Right cardiac atrium (tissue), 5 donors: ENCODE measurements around the gene RHBDL3. TPM values are rescaled to one million over a fixed set of nuclear protein-coding genes. Genes with fewer than 3 reads are reported as not detected.

Experiments used
- ATAC-seq, 2 donors: fragments of 200-7000 bp; cut with Tn5 transposase; one replicate each; pipeline versions ENCODE4 v1.8.0 to v1.9.1; 2020; ENCODE audit warnings: moderate library complexity in 2 of 2, mild to moderate bottlenecking in 1 of 2
- DNase-seq, 3 donors: peaks; one replicate each; pipeline ENCODE4 v3.0.0-alpha.2; 2020
- H3K27ac ChIP-seq: one replicate; pipeline ENCODE4 v1.5.1; 2013; ENCODE audit warnings: mild to moderate bottlenecking, low read length, control low read depth, moderate library complexity
- H3K27me3 ChIP-seq: one replicate; pipeline ENCODE4 v1.6.1; 2013; ENCODE audit not compliant: control insufficient read depth, insufficient read depth
- H3K4me1 ChIP-seq: one replicate; pipeline ENCODE4 v1.6.1; 2013; ENCODE audit warnings: low read length; ENCODE audit not compliant: control insufficient read depth, insufficient read depth
- H3K4me3 ChIP-seq: one replicate; pipeline ENCODE4 v1.5.1; 2013; ENCODE audit warnings: low read length, control low read depth
- H3K9me3 ChIP-seq: one replicate; pipeline ENCODE4 v1.6.1; 2013; ENCODE audit warnings: low read length; ENCODE audit not compliant: control insufficient read depth
- WGBS: extraction: QIAGEN DNeasy Blood & Tissue Kit; methylation state at CpG from one replicate; pipeline ENCODE4 v1.1.7; 2013; 5-methylcytosine and 5-hydroxymethylcytosine counted together
- intact Hi-C, 4 donors: fragments of 100-400 bp; cut with DNase I; formaldehyde crosslinking; loops; one replicate each; pipeline versions ENCODE4 v1.11.0 to v1.14.0; 2022 to 2023
- polyA plus RNA-seq: library from polyadenylated mRNA; stranded (reverse); fragments of 200-250 nt; gene quantifications from one replicate; pipeline ENCODE4 v1.2.3, GENCODE V29; 2013
- total RNA-seq, 4 donors: library from RNA; stranded (reverse); fragmentation: NEBNext Ultra II Directional; extraction: Animal tissue kit (Norgen Biotek cat#: 25700); gene quantifications; one replicate each; pipeline ENCODE4 v1.2.1, GENCODE V29; 2021
- donor health status: healthy with polysubstance abuse.
- donor health status: DM: no; HTN: yes; CAD: no.
- donor health status: DM: no; HTN: no; CAD: no.
- donor health status: DM: no; HTN: yes; CAD: no; lungs with severe emphysema.
- donor health status: DM: yes; HTN: yes; CAD: no.

RHBDL3 gene
- total and polyA plus RNA-seq, 5 donors = 19.6 to 51.1 (median 40.0) TPM

- Histone ChIP-seq H3K4me1 (no peaks in the 10 kb centered on the region), H3K4me3 (peak overlapping the region; percentile 42), H3K27ac (no peak overlapping the region), H3K27me3 (no peaks in the 10 kb centered on the region), H3K9me3 (no peaks in the 10 kb centered on the region)
- intact Hi-C loops = no loop called here
- WGBS = under 1% methylated on average over 78 of the region's 78 CpGs
- DNase-seq = peak in 2 of 3 donors; percentile 71 to 74
- peak; percentile 9 to 17 for ATAC-seq
These were observed 1.0 kb downstream of the RHBDL3 start for GRCh38 chr17:32266389-32267301.

- intact Hi-C loops = no loop called here
- WGBS = 19% methylated on average over 10 of the region's 10 CpGs
- Histone ChIP-seq H3K4me3 (no peak overlapping the region), H3K27ac (no peak overlapping the region), H3K27me3 (no peaks in the 10 kb centered on the region), H3K9me3 (no peaks in the 10 kb centered on the region), H3K4me1 (no peaks in the 10 kb centered on the region)
- DNase-seq = no peak
- ATAC-seq = peak; percentile 23 to 40
These were observed 2.1 kb downstream of the RHBDL3 start for GRCh38 chr17:32267690-32268205.

- H3K27me3 ChIP-seq = no peaks in the 10 kb centered on the region
- DNase-seq (no peak), ATAC-seq (no peak)
- H3K4me3 ChIP-seq = no peak overlapping the region
- H3K9me3 ChIP-seq = no peaks in the 10 kb centered on the region
- 74% methylated on average over 7 of the region's 7 CpGs for WGBS
- H3K27ac ChIP-seq = peak overlapping the region; percentile 46
- intact Hi-C loops = no loop called here
- H3K4me1 ChIP-seq = no peaks in the 10 kb centered on the region
These were observed 3.2 kb downstream of the RHBDL3 start for GRCh38 chr17:32268734-32269288.

DNA sequence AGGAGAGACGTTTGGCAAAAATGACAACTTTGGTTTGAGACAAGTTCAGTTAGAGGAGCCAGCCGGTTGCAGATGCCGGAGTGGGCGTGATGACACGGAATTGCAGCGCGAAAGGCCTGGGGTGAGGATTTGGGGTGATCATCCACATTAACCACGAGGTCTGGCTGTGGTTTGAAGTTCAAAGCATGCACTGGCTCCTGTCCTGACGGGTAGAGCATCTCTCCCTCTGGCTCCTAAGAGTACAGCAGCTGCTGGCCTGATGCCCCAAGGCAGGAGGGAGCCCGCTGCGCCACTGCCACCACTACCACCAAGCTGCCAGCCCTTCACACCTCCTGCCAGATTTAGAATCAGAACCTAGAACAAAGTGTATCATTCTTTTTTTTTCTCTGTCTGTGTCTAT, 3.7 kb downstream of the RHBDL3 start:
- DNase-seq (peak; percentile 62 to 87 (median 84)), ATAC-seq (peak; percentile 80 to 82)
- peak overlapping the region; percentile 46 for H3K27ac ChIP-seq
- WGBS = 59% methylated on average over 11 of the region's 11 CpGs
- H3K9me3 ChIP-seq = no peaks in the 10 kb centered on the region
- intact Hi-C loops = no loop called here
- H3K4me3 ChIP-seq = no peak overlapping the region
- no peaks in the 10 kb centered on the region for H3K27me3 ChIP-seq
- no peaks in the 10 kb centered on the region for H3K4me1 ChIP-seq

DNA sequence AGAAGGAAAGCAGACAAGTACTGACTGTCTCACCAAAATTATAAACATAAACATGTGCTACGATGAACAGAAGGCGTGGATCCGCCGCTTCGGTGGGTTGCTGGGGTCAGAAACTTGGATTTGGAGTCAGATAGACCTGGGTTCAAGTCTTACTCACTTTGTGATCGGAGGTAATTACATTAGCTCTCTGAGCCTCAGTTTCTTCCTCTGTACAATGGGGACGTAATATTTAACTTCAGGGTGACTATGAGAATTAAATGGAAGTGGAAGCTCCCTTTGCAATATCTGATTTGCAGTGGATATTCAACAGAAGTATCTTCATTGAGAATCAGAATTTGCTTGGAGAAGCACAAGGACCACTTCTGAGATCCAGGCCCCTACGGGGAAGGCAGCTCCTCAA, 6.2 kb downstream of the RHBDL3 start:
- ATAC-seq (no peak), DNase-seq (no peak)
- no peak overlapping the region for H3K27ac ChIP-seq
- no peaks in the 10 kb centered on the region for H3K9me3 ChIP-seq
- WGBS = 90% methylated on average over 8 of the region's 8 CpGs
- no peaks in the 10 kb centered on the region for H3K27me3 ChIP-seq
- intact Hi-C loops = no loop called here
- peaks cover 2% of the 10 kb centered on the region for H3K4me1 ChIP-seq
- H3K4me3 ChIP-seq = no peak overlapping the region

DNA sequence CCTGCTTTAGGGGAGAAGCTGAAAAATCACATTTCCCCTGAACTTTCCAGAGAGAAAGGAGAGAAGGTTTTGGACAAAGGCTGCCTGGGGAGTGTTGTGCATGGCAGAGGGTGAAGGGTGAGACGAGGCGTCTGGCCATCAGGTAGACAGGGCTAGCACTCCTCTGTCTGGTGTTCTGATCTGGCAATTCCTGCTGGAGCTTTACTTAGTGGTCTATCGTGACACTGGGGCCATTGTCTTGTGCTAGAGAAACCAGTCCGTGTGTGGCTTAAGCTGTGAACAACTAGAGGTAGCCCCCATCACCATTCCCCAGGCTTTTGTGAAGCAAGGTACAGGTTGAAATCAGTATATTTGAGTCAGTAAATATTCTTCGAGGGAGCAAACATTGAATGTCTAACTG, 8.5 kb downstream of the RHBDL3 start:
- DNase-seq = no peak
- ATAC-seq = no peak
- H3K4me3 ChIP-seq = no peak overlapping the region
- H3K9me3 ChIP-seq = no peaks in the 10 kb centered on the region
- H3K27ac ChIP-seq = no peak overlapping the region
- no peaks in the 10 kb centered on the region for H3K27me3 ChIP-seq
- intact Hi-C loops = no loop called here
- 78% methylated on average over 5 of the region's 5 CpGs for WGBS
- H3K4me1 ChIP-seq = peaks cover 2% of the 10 kb centered on the region

DNA sequence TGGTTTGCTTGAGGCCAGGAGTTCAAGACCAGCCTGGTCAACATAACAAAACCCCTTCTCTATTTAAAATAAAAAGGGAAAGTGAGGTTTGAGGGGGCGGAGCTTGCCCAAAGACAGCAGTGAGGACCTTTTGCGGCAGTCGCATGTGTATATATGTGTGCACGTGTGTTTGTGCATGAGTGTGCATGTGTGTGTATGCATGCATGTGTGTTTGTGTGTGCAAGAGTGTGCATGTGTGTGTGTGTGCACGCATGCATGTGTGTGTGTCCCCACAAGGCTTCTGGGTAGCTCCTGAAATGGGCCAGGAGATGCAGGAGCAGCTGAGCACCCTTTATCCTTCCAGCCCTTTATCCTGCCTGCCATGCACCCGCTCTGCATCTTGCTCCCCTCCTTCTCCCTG, 9.0 kb downstream of the RHBDL3 start:
- ATAC-seq = no peak
- H3K9me3 ChIP-seq = no peaks in the 10 kb centered on the region
- H3K27me3 ChIP-seq = no peaks in the 10 kb centered on the region
- H3K27ac ChIP-seq = no peak overlapping the region
- peaks cover 2% of the 10 kb centered on the region for H3K4me1 ChIP-seq
- WGBS = 88% methylated on average over 6 of the region's 6 CpGs
- intact Hi-C loops = no loop called here
- no peak overlapping the region for H3K4me3 ChIP-seq
- no peak for DNase-seq

DNA sequence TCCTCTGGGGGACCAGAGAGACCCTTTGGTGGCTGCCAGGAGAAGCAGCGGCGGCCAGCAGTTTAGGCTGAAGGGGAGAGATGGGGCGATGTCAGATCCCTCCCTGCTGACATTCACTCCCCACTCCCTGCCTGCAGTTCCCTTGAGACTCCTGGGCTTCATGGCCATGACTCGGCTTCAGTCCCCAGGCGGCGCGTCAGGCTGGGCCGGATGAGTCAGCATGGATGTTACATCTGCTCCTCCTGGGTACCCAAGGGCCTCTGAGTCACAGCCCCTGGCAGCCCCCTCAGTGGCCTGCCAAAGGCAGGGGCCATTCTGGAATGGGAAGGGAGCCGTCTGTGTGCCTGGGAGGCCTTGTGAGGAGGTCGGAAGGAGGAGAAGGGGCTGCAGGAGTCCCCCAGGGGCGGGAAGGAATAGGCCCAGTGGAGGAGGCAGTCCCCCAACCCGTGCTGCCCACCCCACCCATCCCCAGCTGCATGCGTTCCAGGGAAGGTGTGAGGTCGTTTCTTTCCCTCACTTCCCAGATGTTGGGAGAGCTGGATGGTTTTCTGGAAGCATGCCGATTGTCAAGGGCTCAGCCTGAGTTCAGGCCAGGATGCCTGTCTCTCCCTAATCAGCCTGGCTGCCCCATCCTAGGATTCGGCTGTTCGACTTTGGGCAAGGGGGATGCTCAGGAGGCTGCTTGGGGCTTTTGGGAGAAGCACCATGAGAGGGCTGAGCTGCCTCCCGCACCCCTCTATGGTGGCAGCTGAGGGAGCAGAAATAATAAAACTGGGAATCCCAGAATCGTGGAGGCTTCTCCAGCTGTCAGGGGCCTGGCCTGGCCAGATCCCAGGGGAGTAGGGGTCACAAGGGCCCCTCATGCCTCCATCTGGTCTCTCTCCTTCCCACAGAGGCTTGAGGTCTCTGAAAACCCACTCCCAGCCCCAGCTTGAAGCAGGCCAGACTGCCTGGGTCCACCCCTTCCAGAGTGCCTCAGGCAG, 9.7 kb downstream of the RHBDL3 start:
- DNase-seq = peak in 2 of 3 donors; percentile 58 to 66
- Histone ChIP-seq H3K9me3 (no peaks in the 10 kb centered on the region), H3K27ac (no peak overlapping the region), H3K4me3 (no peak overlapping the region), H3K4me1 (peaks cover 2% of the 10 kb centered on the region), H3K27me3 (no peaks in the 10 kb centered on the region)
- intact Hi-C loops = no loop called here
- peak; percentile 32 to 85 for ATAC-seq
- 36% methylated on average over 19 of the region's 19 CpGs for WGBS

DNA sequence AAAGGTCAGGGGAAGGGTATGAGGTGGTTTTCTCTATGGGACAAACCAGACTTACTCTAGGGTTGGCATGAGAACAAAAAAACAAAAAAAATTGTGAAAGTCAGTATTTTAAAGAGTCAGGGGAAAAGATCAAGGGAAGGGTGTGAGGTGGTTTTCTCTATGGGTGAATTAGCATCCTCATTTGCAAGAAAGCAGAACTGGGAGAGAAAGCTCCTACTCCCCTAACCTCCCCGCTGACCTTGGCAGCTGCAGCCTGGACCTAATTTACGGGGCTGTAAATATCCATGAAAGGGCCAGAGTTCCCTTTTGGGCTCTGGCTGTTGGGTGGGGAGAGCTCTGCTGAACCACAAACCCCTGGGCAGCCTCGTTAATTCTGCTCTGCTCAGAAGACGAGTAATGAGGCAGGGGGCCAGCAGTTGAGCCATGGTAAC, 10.6 kb downstream of the RHBDL3 start:
- no peak for ATAC-seq
- DNase-seq = peak in 1 of 3 donors; percentile 20
- 71% methylated on average over 4 of the region's 4 CpGs for WGBS
- intact Hi-C loops = no loop called here
- H3K9me3 ChIP-seq = no peaks in the 10 kb centered on the region
- H3K4me1 ChIP-seq = peaks cover 2% of the 10 kb centered on the region
- H3K27me3 ChIP-seq = no peaks in the 10 kb centered on the region
- no peak overlapping the region for H3K4me3 ChIP-seq
- H3K27ac ChIP-seq = no peak overlapping the region

- 62% methylated on average over 6 of the region's 6 CpGs for WGBS
- ATAC-seq (no peak), DNase-seq (peak in 1 of 3 donors; percentile 57)
- no peak overlapping the region for H3K27ac ChIP-seq
- peaks cover 2% of the 10 kb centered on the region for H3K4me1 ChIP-seq
- no peak overlapping the region for H3K4me3 ChIP-seq
- H3K9me3 ChIP-seq = no peaks in the 10 kb centered on the region
- intact Hi-C loops = no loop called here
- no peaks in the 10 kb centered on the region for H3K27me3 ChIP-seq
These were observed 11.7 kb downstream of the RHBDL3 start for GRCh38 chr17:32277284-32277683.
